ENCODE results near the gene PDE8B.

PDE8B gene

GRCh38 chr5:77210091-77210963 lies at the start of gene PDE8B:
Gene PDE8B, plus strand, starts transcription at chr5:77210680. Its CDS starts 246 bp downstream, at chr5:77210926.
- H3K79me2 ChIP-seq (ENCODE audit: control insufficient read depth, insufficient read depth, low read length, unreplicated experiment), result no peaks in the 10 kb centered on the region
- peaks cover 63% of the 10 kb centered on the region for H3K27me3 ChIP-seq (ENCODE audit: insufficient read depth, low read length)
- H3K4me3 ChIP-seq (ENCODE audit: low read depth, low read length), result peak within 1 kb of the TSS; percentile 68
- H3K36me3 ChIP-seq (ENCODE audit: insufficient read depth, low read length), result no peaks in the 10 kb centered on the region
- H3K4me1 ChIP-seq (ENCODE audit: control insufficient read depth, insufficient read depth, low read length, unreplicated experiment), result no peaks in the 10 kb centered on the region
- H2AFZ ChIP-seq (ENCODE audit: low read length, unreplicated experiment), result no peak within 1 kb of the TSS
- no peak within 1 kb of the TSS for H3K27ac ChIP-seq (ENCODE audit: low read depth, low read length)

- no peaks in the 10 kb centered on the region for H3K79me2 ChIP-seq (ENCODE audit: control insufficient read depth, insufficient read depth, low read length, unreplicated experiment)
- peaks cover 17% of the 10 kb centered on the region for H3K4me1 ChIP-seq (ENCODE audit: control insufficient read depth, insufficient read depth, low read length, unreplicated experiment)
- H3K4me3 ChIP-seq (ENCODE audit: low read depth, low read length), result no peak overlapping the region
Measured at GRCh38 chr5:77163453-77163852, 47.0 kb upstream of the PDE8B start.

GRCh38 chr5:77167063-77167462 lies 43.4 kb upstream of the PDE8B start:
- H2AFZ ChIP-seq (ENCODE audit: low read length, unreplicated experiment), result no peak overlapping the region
- H3K4me1 ChIP-seq (ENCODE audit: control insufficient read depth, insufficient read depth, low read length, unreplicated experiment), result peaks cover 26% of the 10 kb centered on the region
- no peaks in the 10 kb centered on the region for H3K36me3 ChIP-seq (ENCODE audit: insufficient read depth, low read length)
- H3K27me3 ChIP-seq (ENCODE audit: insufficient read depth, low read length), result peaks cover 4% of the 10 kb centered on the region; the same call in 1 of the 2 replicates
- H3K27ac ChIP-seq (ENCODE audit: low read depth, low read length), result peak overlapping the region; percentile 93
- no peak overlapping the region for H3K4me3 ChIP-seq (ENCODE audit: low read depth, low read length)
- no peaks in the 10 kb centered on the region for H3K79me2 ChIP-seq (ENCODE audit: control insufficient read depth, insufficient read depth, low read length, unreplicated experiment)

More at GRCh38 chr5:77163453-77163852, 47.0 kb upstream of the PDE8B start:
- H3K36me3 ChIP-seq (ENCODE audit: insufficient read depth, low read length), result no peaks in the 10 kb centered on the region
- H3K27me3 ChIP-seq (ENCODE audit: insufficient read depth, low read length), result no peaks in the 10 kb centered on the region
- no peak overlapping the region for H3K27ac ChIP-seq (ENCODE audit: low read depth, low read length)
- no peak overlapping the region for H2AFZ ChIP-seq (ENCODE audit: low read length, unreplicated experiment)

- Histone ChIP-seq H3K4me1 (ENCODE audit: control insufficient read depth, insufficient read depth, low read length, unreplicated experiment) (peaks cover 26% of the 10 kb centered on the region), H3K27ac (ENCODE audit: low read depth, low read length) (peak overlapping the region; percentile 93), H3K27me3 (ENCODE audit: insufficient read depth, low read length) (peaks cover 4% of the 10 kb centered on the region; the same call in 1 of the 2 replicates), H2AFZ (ENCODE audit: low read length, unreplicated experiment) (peak overlapping the region; percentile 63), H3K4me3 (ENCODE audit: low read depth, low read length) (peak overlapping the region; percentile 65), H3K36me3 (ENCODE audit: insufficient read depth, low read length) (no peaks in the 10 kb centered on the region), H3K79me2 (ENCODE audit: control insufficient read depth, insufficient read depth, low read length, unreplicated experiment) (no peaks in the 10 kb centered on the region)
Measured at GRCh38 chr5:77167695-77168121, 42.8 kb upstream of the PDE8B start.

- peaks cover 26% of the 10 kb centered on the region for H3K4me1 ChIP-seq (ENCODE audit: control insufficient read depth, insufficient read depth, low read length, unreplicated experiment)
- no peaks in the 10 kb centered on the region for H3K36me3 ChIP-seq (ENCODE audit: insufficient read depth, low read length)
- H3K27ac ChIP-seq (ENCODE audit: low read depth, low read length), result peak overlapping the region; percentile 93
- peak overlapping the region; percentile 63 for H2AFZ ChIP-seq (ENCODE audit: low read length, unreplicated experiment)
- no peaks in the 10 kb centered on the region for H3K79me2 ChIP-seq (ENCODE audit: control insufficient read depth, insufficient read depth, low read length, unreplicated experiment)
- peak overlapping the region; percentile 65 for H3K4me3 ChIP-seq (ENCODE audit: low read depth, low read length)
- H3K27me3 ChIP-seq (ENCODE audit: insufficient read depth, low read length), result peaks cover 7% of the 10 kb centered on the region
Measured at GRCh38 chr5:77168161-77168878, 42.2 kb upstream of the PDE8B start.

GRCh38 chr5:77168879-77169244 lies 41.6 kb upstream of the PDE8B start:
- peak overlapping the region; percentile 57 for H2AFZ ChIP-seq (ENCODE audit: low read length, unreplicated experiment)
- peaks cover 26% of the 10 kb centered on the region for H3K4me1 ChIP-seq (ENCODE audit: control insufficient read depth, insufficient read depth, low read length, unreplicated experiment)
- no peaks in the 10 kb centered on the region for H3K36me3 ChIP-seq (ENCODE audit: insufficient read depth, low read length)
- peaks cover 7% of the 10 kb centered on the region for H3K27me3 ChIP-seq (ENCODE audit: insufficient read depth, low read length)
- H3K79me2 ChIP-seq (ENCODE audit: control insufficient read depth, insufficient read depth, low read length, unreplicated experiment), result no peaks in the 10 kb centered on the region
- peak overlapping the region; percentile 65; the same call in 1 of the 2 replicates for H3K4me3 ChIP-seq (ENCODE audit: low read depth, low read length)
- peak overlapping the region; percentile 93 for H3K27ac ChIP-seq (ENCODE audit: low read depth, low read length)

GRCh38 chr5:77170196-77170890 lies 40.1 kb upstream of the PDE8B start:
- Histone ChIP-seq H3K36me3 (ENCODE audit: insufficient read depth, low read length) (no peaks in the 10 kb centered on the region), H3K27ac (ENCODE audit: low read depth, low read length) (no peak overlapping the region), H3K4me1 (ENCODE audit: control insufficient read depth, insufficient read depth, low read length, unreplicated experiment) (peaks cover 26% of the 10 kb centered on the region), H3K4me3 (ENCODE audit: low read depth, low read length) (no peak overlapping the region), H2AFZ (ENCODE audit: low read length, unreplicated experiment) (no peak overlapping the region), H3K27me3 (ENCODE audit: insufficient read depth, low read length) (peaks cover 7% of the 10 kb centered on the region), H3K79me2 (ENCODE audit: control insufficient read depth, insufficient read depth, low read length, unreplicated experiment) (no peaks in the 10 kb centered on the region)

GRCh38 chr5:77171141-77171910 lies 39.2 kb upstream of the PDE8B start:
- H3K27me3 ChIP-seq (ENCODE audit: insufficient read depth, low read length), result peaks cover 12% of the 10 kb centered on the region
- H2AFZ ChIP-seq (ENCODE audit: low read length, unreplicated experiment), result no peak overlapping the region
- H3K27ac ChIP-seq (ENCODE audit: low read depth, low read length), result no peak overlapping the region
- H3K79me2 ChIP-seq (ENCODE audit: control insufficient read depth, insufficient read depth, low read length, unreplicated experiment), result no peaks in the 10 kb centered on the region
- peaks cover 26% of the 10 kb centered on the region for H3K4me1 ChIP-seq (ENCODE audit: control insufficient read depth, insufficient read depth, low read length, unreplicated experiment)
- no peaks in the 10 kb centered on the region for H3K36me3 ChIP-seq (ENCODE audit: insufficient read depth, low read length)
- H3K4me3 ChIP-seq (ENCODE audit: low read depth, low read length), result no peak overlapping the region

- Histone ChIP-seq H3K4me1 (ENCODE audit: control insufficient read depth, insufficient read depth, low read length, unreplicated experiment) (peaks cover 15% of the 10 kb centered on the region), H3K79me2 (ENCODE audit: control insufficient read depth, insufficient read depth, low read length, unreplicated experiment) (no peaks in the 10 kb centered on the region), H3K36me3 (ENCODE audit: insufficient read depth, low read length) (no peaks in the 10 kb centered on the region), H3K4me3 (ENCODE audit: low read depth, low read length) (no peak overlapping the region), H3K27me3 (ENCODE audit: insufficient read depth, low read length) (peaks cover 27% of the 10 kb centered on the region), H3K27ac (ENCODE audit: low read depth, low read length) (no peak overlapping the region), H2AFZ (ENCODE audit: low read length, unreplicated experiment) (no peak overlapping the region)
Measured at GRCh38 chr5:77172713-77173328, 37.7 kb upstream of the PDE8B start.
